Sigmoid colon (tissue), 4 donors: ENCODE measurements around the gene ZNF407.

Experiments
- CTCF ChIP-seq, 4 experiments: fragments of 450-650 bp in 3 of 4; fragments of 200-600 bp in 1 of 4; IDR thresholded peaks; one replicate each; pipeline ENCODE4 v1.5.1; 2016 to 2019; ENCODE audit warnings: antibody characterized with exemption in 4 of 4, mild to moderate bottlenecking in 3 of 4, moderate library complexity in 2 of 4
- EP300 ChIP-seq, 4 donors: sonication (generic); formaldehyde crosslinking; IDR thresholded peaks; one replicate each; pipeline ENCODE4 v1.6.1; 2017; ENCODE audit warnings: antibody characterized with exemption in 4 of 4
- POLR2A ChIP-seq, 2 donors: fragments of 450-650 bp; IDR thresholded peaks; one replicate each; pipeline ENCODE4 v1.6.1; 2016; ENCODE audit warnings: antibody characterized with exemption in 2 of 2, mild to moderate bottlenecking in 2 of 2, moderate library complexity in 2 of 2

DNA sequence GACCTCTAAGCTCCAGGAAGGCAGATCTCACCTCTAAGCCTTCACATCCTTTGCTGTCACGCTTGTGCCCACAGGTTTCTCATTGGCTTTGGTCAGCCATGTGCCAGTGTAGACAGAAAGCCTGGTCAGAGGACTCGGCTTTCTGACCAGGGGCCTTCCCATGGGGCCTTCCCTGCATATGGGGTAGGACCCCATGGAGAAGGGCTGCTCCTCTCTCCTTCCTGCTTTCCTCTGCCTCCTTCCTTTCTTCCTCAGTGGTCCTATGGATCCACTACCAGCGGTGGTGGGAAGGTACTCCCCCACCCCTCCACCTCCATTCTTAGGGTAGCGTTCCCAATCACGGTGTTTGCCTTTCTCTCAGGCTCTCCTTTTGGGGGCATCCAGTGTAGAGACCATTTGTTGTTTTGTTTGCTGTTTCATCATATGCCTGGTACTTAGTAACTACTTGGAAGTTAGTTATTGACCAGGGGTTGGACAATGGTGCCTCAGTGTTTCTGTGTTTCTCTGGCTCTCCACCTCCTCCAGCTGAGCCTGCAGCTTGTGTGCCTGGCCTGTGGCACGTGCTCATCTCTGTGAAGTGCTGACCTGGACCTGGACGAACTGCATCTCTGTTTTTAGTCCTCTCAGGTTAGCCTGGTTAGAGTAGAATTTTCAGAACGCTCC, 71.6 kb downstream of the ZNF407 start:
- TF ChIP-seq CTCF (IDR thresholded peaks at IDR 0.05) (no peak), POLR2A (IDR thresholded peaks at IDR 0.05) (no peak), EP300 (IDR thresholded peaks at IDR 0.05) (no peak)
